ENCODE measurements around the gene RETNLB.

- TF ChIP-seq CTCF (IDR thresholded peaks at IDR 0.05) (no peak), YY1 (IDR thresholded peaks at IDR 0.05; ENCODE audit: low read depth) (no peak), GATA2 (CRISPR knock-in tag; IDR thresholded peaks at IDR 0.05) (no peak), CHD2 (IDR thresholded peaks at IDR 0.05; ENCODE audit: low read length, partially characterized antibody) (no peak), EZH2phosphoT487 (IDR thresholded peaks at IDR 0.05; ENCODE audit: borderline replicate concordance, low read depth) (no peak), MAX (IDR thresholded peaks at IDR 0.05; ENCODE audit: low read depth) (no peak), NRF1 (IDR thresholded peaks at IDR 0.05; ENCODE audit: low read depth, low read length) (no peak), TCF12 (IDR thresholded peaks at IDR 0.05) (no peak), MEF2A (IDR thresholded peaks at IDR 0.05; ENCODE audit: borderline replicate concordance, low read depth) (no peak), REST (IDR thresholded peaks at IDR 0.05; ENCODE audit: low read depth, low read length) (no peak), FOXM1 (IDR thresholded peaks at IDR 0.05; ENCODE audit: low read depth) (no peak), POLR2AphosphoS5 (IDR thresholded peaks at IDR 0.05; ENCODE audit: low read depth, low read length) (no peak), GABPA (IDR thresholded peaks at IDR 0.05; ENCODE audit: low read depth) (no peak), EP300 (IDR thresholded peaks at IDR 0.05; ENCODE audit: borderline replicate concordance in 1 of 2, low read depth in 1 of 2, low read length in 1 of 2) (no peak)
These were observed 37.9 kb downstream of the RETNLB start for GRCh38 chr3:108719178-108719806.
